Muscle of leg (tissue), 11 donors: ENCODE measurements around the gene IRX3. TPM values are rescaled to one million over a fixed set of nuclear protein-coding genes. Genes with fewer than 3 reads are reported as not detected.
A peak's percentile ranks its signal among the peaks of the same experiment; 100 is the strongest.

Experiments used
- DNase-seq: peaks from one replicate; pipeline ENCODE4 v3.0.0; 2013
- H3K27ac ChIP-seq: one replicate; pipeline ENCODE4 v1.5.1; 2013; ENCODE audit warnings: mild to moderate bottlenecking, low read length, control low read depth
- H3K27me3 ChIP-seq: one replicate; pipeline ENCODE4 v1.6.1; 2013; ENCODE audit warnings: low read length; ENCODE audit not compliant: control insufficient read depth, insufficient read depth
- H3K36me3 ChIP-seq: one replicate; pipeline ENCODE4 v1.6.1; 2013; ENCODE audit warnings: low read length; ENCODE audit not compliant: control insufficient read depth, insufficient read depth
- H3K4me1 ChIP-seq: one replicate; pipeline ENCODE4 v1.6.1; 2013; ENCODE audit warnings: low read length; ENCODE audit not compliant: control insufficient read depth, insufficient read depth
- H3K4me3 ChIP-seq: one replicate; pipeline ENCODE4 v1.5.1; 2013; ENCODE audit warnings: low read length, control low read depth
- H3K9me3 ChIP-seq: replicated peaks from 2 replicates; pipeline ENCODE4 v1.6.1; 2013; ENCODE audit warnings: low read depth, low read length; ENCODE audit not compliant: control insufficient read depth
- WGBS: methylation state at CpG from one replicate; pipeline ENCODE4 v1.1.5; 2013; ENCODE audit warnings: missing lambda C conversion rate; ENCODE audit not compliant: insufficient coverage; 5-methylcytosine and 5-hydroxymethylcytosine counted together
- polyA plus RNA-seq, 8 donors: library from polyadenylated mRNA; unstranded; fragments of 120-200 nt; gene quantifications; one replicate each; pipeline versions ENCODE4 v1.2.1 to v1.2.3, GENCODE V29; 2013; ENCODE audit warnings: inconsistent platforms in 1 of 8, low replicate concordance in 1 of 8; ENCODE audit not compliant: insufficient read length in 8 of 8, insufficient read depth in 1 of 8
- total RNA-seq: library from RNA; stranded (reverse); fragments of 120-200 nt; gene quantifications from one replicate; pipeline ENCODE4 v1.2.4, GENCODE V29; 2013

Gene IRX3
- total and polyA plus RNA-seq, 9 donors, result 4.8 to 15.9 (median 8.1) TPM

DNA sequence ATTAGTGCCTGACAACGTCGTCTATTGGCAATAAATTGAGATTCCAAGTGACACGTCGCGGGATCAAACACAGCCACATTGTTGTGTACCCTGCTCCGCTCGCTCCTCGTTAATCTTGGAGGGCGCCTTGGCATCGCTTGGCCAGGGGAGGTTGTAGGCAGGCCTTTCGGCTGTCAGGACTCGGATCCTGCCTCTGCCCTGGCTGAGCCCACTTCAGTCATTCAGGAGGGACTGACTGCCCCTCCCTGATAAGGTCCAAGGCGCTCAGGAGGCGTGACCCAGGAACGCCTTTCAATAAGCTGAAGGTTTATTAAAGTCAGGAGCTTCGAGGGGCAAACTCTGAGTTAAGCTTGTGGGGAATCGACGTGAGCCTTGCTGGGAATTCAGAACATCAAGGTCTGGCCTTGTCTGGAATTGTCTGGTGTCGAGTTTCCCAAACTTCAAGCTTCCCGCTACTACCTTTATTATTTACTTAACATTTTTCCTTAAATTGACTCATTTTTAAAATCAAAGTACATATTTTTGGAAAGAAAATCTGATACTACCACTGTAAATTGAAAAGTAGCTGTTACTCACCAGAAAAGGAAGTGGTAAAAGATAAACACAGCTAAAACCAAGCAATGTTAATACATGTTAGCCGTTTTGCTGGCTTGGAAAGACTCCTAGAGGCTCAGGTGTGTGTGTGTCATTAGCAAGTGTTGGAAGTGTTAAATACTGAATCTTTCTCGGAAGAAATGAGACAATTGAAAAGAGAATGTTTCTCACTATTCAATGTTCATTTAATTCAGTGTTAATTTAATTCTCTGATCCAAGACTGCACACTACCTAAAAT lies 5.3 kb upstream of the IRX3 start:
- Histone ChIP-seq H3K27me3 (peaks cover 68% of the 10 kb centered on the region), H3K9me3 (no peaks in the 10 kb centered on the region), H3K27ac (no peak overlapping the region), H3K4me3 (no peak overlapping the region), H3K4me1 (peaks cover 15% of the 10 kb centered on the region), H3K36me3 (no peaks in the 10 kb centered on the region)
- 39% methylated on average over 16 of the region's 22 CpGs for WGBS
- DNase-seq, result no peak

- Histone ChIP-seq H3K27me3 (peaks cover 74% of the 10 kb centered on the region), H3K27ac (no peak overlapping the region), H3K4me1 (peaks cover 15% of the 10 kb centered on the region), H3K9me3 (no peaks in the 10 kb centered on the region), H3K36me3 (no peaks in the 10 kb centered on the region), H3K4me3 (no peak overlapping the region)
- WGBS, result 20% methylated on average over 36 of the region's 46 CpGs
- no peak for DNase-seq
Observed at GRCh38 chr16:54290833-54291655, 4.5 kb upstream of the IRX3 start.

GRCh38 chr16:54289945-54290832 lies 3.6 kb upstream of the IRX3 start:
- Histone ChIP-seq H3K4me3 (peak overlapping the region; percentile 21), H3K27ac (no peak overlapping the region), H3K4me1 (peaks cover 19% of the 10 kb centered on the region), H3K36me3 (no peaks in the 10 kb centered on the region), H3K9me3 (no peaks in the 10 kb centered on the region), H3K27me3 (peaks cover 79% of the 10 kb centered on the region)
- 7% methylated on average over 55 of the region's 62 CpGs for WGBS
- no peak for DNase-seq

DNA sequence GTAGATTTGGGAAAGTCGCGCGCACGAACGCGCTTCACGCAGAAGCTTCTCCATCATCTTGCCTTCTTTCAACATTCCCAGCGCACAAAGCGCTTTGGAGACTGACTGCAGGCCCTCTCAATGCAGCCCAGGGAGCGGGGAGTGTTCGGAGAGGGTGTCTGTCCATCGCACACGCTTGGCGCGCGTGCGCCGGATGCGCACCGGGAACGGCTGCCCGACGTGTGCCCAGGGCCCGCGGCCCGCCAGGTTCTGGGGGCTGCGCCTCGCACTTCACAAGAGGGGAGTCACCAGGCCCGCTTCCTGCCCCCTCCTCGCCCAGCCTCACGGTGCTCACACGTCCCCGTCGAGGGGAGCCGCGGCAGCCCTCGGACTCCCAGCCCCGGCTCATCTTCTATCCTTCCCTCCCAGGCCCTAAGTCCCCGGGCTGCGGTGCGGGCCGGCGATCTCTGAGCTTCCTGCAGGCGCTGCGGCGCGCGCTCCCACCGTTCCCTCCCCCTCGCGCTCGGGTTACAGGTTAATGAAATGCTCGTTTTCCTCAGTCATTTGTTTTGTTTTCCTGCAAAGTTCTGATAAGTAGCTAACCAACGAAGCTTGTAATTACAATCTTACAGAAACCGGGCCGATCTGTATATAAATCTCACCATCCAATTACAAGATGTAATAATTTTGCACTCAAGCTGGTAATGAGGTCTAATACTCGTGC lies 2.8 kb upstream of the IRX3 start:
- Histone ChIP-seq H3K36me3 (no peaks in the 10 kb centered on the region), H3K4me1 (peaks cover 22% of the 10 kb centered on the region), H3K9me3 (no peaks in the 10 kb centered on the region), H3K27ac (no peak overlapping the region), H3K27me3 (peaks cover 82% of the 10 kb centered on the region), H3K4me3 (no peak overlapping the region)
- WGBS, result 7% methylated on average over 53 of the region's 57 CpGs
- DNase-seq, result no peak

DNA sequence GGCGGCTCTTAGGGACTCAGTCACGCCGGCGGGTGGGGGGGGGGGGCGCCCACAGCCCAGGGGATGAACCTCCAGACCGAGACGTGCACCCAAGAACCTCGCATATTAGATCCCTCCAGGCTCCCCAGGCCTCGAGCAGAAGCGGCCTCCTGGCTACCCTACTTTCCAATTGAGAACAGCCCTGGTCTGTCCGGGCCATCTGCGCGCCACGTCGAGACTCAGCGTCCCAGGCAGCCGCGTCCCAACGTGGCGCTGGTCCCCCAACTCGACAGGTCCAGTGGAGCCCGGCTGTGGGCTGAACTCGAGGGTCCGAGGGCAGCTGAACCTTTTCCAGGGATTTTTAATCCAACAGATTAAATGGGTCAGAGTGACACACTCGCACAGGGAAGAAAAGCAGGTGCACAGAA lies 2.3 kb upstream of the IRX3 start:
- H3K4me1 ChIP-seq, result peaks cover 26% of the 10 kb centered on the region
- H3K27me3 ChIP-seq, result peaks cover 83% of the 10 kb centered on the region
- H3K4me3 ChIP-seq, result no peak overlapping the region
- no peaks in the 10 kb centered on the region for H3K9me3 ChIP-seq
- WGBS, result 12% methylated on average over 20 of the region's 25 CpGs
- H3K27ac ChIP-seq, result no peak overlapping the region
- H3K36me3 ChIP-seq, result no peaks in the 10 kb centered on the region
- DNase-seq, result no peak

DNA sequence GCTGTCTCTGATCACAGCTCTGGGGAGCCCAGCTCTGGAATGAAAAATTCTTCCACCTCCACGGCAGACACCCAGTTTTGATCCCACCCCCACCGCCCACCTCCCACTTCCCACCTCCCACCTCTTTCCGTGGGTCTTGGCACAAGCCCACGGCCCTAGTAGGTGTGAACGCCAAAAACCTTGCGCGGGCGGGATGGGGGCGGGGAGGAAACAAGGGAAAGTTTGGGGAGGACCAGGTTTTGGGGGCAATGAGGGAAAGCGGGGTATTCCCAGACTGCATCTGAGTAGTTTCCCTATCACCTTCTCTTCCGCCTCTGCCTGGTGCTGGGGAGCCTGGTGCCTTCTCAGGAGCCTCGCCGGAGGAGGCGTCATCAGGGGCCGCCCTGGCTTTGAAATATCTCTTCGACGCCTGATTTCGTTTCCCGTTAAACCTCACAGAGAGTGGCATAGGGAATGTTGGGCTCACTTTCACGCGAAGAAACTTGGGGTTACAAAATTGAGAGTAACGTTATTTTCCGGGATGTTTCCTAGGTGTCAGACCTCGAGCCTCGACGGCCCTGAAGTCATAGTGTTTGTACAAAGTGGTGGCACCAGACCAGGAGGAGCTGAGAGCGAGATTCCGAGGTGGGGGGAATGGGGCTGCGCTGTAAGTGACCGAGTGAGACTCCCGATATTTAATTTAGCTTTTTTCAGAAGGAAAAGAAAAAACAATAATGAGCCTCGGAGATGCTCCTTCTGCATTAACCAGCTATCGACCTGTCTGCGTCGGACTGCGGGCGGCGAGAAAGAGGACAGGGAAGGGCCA lies 1.6 kb upstream of the IRX3 start:
- H3K9me3 ChIP-seq, result no peaks in the 10 kb centered on the region
- no peak for DNase-seq
- no peaks in the 10 kb centered on the region for H3K36me3 ChIP-seq
- H3K4me3 ChIP-seq, result no peak overlapping the region
- H3K27me3 ChIP-seq, result peaks cover 87% of the 10 kb centered on the region
- peaks cover 30% of the 10 kb centered on the region for H3K4me1 ChIP-seq
- H3K27ac ChIP-seq, result no peak overlapping the region
- 22% methylated on average over 22 of the region's 38 CpGs for WGBS

DNA sequence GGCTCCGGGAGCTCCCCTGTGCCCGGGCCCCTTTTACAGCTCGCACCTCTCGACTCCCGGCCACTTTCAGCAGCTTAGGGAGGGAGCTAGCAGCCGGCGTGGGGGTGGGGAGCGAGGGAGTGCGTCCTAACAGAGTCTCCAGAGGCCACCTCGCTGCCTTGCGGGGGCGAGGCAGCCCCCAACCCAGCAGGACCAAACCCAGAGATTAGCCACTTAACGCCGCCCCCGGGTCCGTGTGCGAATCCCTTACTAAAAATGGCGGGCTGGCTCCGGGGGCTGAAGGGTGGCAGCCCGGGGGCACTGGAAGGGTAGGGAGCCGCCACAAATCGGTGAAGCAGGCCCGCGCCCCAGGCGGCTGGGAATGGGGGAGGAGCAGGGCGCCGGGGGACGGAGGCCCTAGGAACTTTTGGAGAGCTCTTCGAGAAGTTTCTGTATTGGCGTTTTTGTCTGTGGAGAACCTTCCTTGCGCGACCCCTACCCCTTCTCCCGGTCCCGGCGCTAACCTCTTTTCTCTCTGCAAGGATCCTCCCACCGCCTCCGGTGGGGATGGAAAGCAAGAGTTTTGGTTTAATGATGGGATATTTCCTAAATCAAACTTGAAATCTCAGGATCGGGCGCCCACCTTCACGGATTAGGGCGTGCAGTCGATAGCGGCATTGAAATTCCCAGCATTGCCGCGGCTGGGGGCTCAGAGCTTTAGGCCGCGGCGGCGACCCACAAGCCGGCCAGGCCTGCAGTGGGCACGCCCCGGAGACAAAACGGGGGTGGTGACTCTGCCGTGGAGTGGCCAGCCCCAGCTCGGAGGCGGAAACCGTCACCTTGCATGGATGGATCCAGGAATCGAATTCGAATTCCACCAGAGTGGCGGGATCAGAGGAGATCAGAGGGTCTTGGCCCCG lies 793 bp upstream of the IRX3 start:
- H3K4me1 ChIP-seq, result peaks cover 37% of the 10 kb centered on the region
- WGBS, result 6% methylated on average over 34 of the region's 61 CpGs
- peak overlapping the region; percentile 56 for H3K4me3 ChIP-seq
- no peaks in the 10 kb centered on the region for H3K9me3 ChIP-seq
- H3K36me3 ChIP-seq, result no peaks in the 10 kb centered on the region
- no peak for DNase-seq
- H3K27me3 ChIP-seq, result peaks cover 87% of the 10 kb centered on the region
- H3K27ac ChIP-seq, result peak overlapping the region; percentile 65

GRCh38 chr16:54286090-54286365 lies 559 bp downstream of the IRX3 start:
- DNase-seq, result no peak
- H3K9me3 ChIP-seq, result no peaks in the 10 kb centered on the region
- H3K27me3 ChIP-seq, result peaks cover 90% of the 10 kb centered on the region
- peaks cover 44% of the 10 kb centered on the region for H3K4me1 ChIP-seq
- H3K4me3 ChIP-seq, result peak overlapping the region; percentile 69
- H3K36me3 ChIP-seq, result no peaks in the 10 kb centered on the region
- WGBS, result under 1% methylated on average over 43 of the region's 43 CpGs
- peak overlapping the region; percentile 95 for H3K27ac ChIP-seq
